ENCODE results near the gene CABP4.

Gene CABP4

DNA sequence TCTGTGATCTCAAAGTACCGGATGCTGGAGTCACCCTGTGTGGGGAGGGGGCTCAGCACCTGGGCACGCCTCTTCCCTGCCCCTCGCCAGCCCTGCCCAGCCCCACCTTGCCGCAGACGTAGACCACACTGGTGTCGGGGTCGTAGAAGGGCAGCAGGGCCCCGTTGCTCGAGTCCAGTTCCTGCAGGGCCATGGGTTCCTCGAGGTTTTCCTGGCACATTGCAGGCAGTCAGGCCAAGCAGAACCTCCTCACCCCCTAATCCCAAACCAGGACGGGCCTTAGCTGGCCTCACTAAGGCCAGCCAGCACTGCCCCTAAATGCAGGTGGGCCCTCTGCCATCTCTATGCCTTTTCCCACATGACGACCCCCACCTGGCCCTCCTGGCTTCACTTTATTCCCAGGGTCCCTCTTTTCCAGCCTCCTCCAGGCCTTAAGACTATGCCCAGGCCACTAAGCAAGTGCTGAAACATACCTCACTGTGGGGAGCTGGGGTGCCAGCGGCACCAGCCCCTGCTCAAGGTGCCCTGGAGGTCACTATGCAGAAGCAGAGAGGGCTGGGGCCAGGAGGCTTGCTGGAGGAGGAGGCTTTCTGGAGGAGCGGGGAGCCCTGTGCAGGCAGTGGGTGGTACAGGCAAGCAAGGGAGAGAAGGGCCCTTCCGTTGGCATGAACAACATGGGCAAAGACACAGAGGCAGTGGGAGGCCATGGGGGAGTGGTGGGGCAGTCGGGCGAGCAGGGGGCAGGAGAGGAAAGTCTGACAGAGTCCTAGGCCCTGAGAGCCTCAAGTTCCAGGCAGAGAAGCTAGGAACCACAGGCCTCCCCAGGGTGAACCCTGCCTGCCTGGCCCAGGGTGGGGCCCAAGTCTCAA is 14.7 kb upstream of the CABP4 start:
- no peak for DNase-seq (ENCODE audit: insufficient read length, low spot score)
- TF ChIP-seq POLR2AphosphoS5 (IDR thresholded peaks at IDR 0.05; ENCODE audit: low read depth, low read length) (no peak; the same call in 1 of the 2 replicates), POU2F2 (IDR thresholded peaks at IDR 0.05; ENCODE audit: low read depth, low read length) (0 out of 2 replicates have a peak, but pooled peaks have one; percentile 23)
- peak; percentile 13 for FAIRE-seq

DNA sequence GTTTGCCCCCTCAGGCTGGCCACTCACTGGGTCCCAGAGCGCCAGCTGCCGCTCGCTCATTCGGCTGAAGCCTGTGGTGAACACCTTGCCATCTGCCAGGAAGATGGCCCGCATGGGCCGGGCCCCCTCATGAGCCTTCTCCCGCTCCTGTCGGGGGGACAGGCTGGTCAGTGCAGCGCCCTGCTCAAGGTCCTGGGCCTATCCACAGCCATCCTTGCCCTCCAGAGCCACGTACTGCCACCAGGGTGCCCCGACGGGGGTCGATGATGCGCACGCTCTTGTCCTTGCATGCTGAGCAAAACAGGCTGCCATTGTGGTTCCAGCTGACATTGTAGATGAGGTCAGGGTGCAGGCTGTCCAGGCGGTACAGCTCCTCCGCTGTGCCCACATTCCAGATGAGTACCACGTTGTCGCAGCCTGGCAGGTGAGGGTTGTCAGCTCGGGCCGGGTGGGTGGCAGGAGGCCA is 14.0 kb upstream of the CABP4 start:
- DNase-seq (ENCODE audit: insufficient read length, low spot score) (no peak), FAIRE-seq (peak; percentile 43)
- TF ChIP-seq TAF1 (IDR thresholded peaks at IDR 0.05; ENCODE audit: low read depth, low read length) = no peak
- TF ChIP-seq SPI1 (IDR thresholded peaks at IDR 0.05; ENCODE audit: low read depth, low read length) = no peak
- no peak; the same call in 1 of the 2 replicates for TF ChIP-seq POLR2A (IDR thresholded peaks at IDR 0.05; ENCODE audit: low read depth, low read length)
- no peak for TF ChIP-seq PAX5 (IDR thresholded peaks at IDR 0.05; ENCODE audit: insufficient read depth, low read length, severe bottlenecking)
- TF ChIP-seq POU2F2 (IDR thresholded peaks at IDR 0.05; ENCODE audit: low read depth, low read length) = no peak
- no peak for TF ChIP-seq POLR2AphosphoS5 (IDR thresholded peaks at IDR 0.05; ENCODE audit: low read depth, low read length)

DNA sequence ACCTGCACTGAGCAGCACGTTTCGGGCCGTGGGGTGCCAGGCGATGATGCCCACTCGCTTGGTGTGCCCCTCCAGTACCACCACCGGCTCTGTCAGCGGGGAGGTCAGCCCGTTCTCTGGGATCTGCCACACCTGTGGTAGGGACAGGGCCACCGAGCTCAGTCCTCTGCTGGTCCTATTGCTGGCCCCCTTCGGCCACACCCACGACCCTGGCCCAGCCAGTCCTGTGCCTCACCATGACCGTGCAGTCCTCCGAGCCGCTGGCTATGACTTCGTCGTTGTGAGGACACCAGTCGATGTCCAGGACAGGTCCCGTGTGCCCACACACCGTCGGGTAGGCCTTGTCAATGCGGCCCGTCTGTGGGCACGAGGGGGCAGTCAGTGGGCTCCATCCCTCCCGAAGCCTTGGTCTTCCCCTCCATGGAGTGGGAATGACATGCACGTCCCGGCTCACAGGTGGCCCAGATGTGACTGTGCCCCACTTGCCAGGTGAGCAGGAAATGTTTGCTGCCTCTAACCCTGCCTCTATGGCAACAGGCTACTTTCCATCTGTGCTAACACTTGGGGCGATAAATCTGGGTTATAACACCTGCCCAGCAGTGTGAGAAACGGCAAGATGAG is 13.3 kb upstream of the CABP4 start:
- TF ChIP-seq PAX5 (IDR thresholded peaks at IDR 0.05; ENCODE audit: insufficient read depth, low read length, severe bottlenecking) (no peak), SPI1 (IDR thresholded peaks at IDR 0.05; ENCODE audit: low read depth, low read length) (no peak), POLR2A (IDR thresholded peaks at IDR 0.05; ENCODE audit: low read depth, low read length) (no peak), POLR2AphosphoS5 (IDR thresholded peaks at IDR 0.05; ENCODE audit: low read depth, low read length) (0 out of 2 replicates have a peak, but pooled peaks have one; percentile 54), TAF1 (IDR thresholded peaks at IDR 0.05; ENCODE audit: low read depth, low read length) (no peak), POU2F2 (IDR thresholded peaks at IDR 0.05; ENCODE audit: low read depth, low read length) (no peak; the same call in 1 of the 2 replicates)
- FAIRE-seq (peak; percentile 71), DNase-seq (ENCODE audit: insufficient read length, low spot score) (no peak)

GRCh38 chr11:67442504-67443404 is 12.4 kb upstream of the CABP4 start:
- no peak for DNase-seq (ENCODE audit: insufficient read length, low spot score)
- FAIRE-seq = no peak
- no peak for TF ChIP-seq POU2F2 (IDR thresholded peaks at IDR 0.05; ENCODE audit: low read depth, low read length)
- no peak for TF ChIP-seq POLR2AphosphoS5 (IDR thresholded peaks at IDR 0.05; ENCODE audit: low read depth, low read length)
- no peak for TF ChIP-seq SPI1 (IDR thresholded peaks at IDR 0.05; ENCODE audit: low read depth, low read length)
- TF ChIP-seq PAX5 (IDR thresholded peaks at IDR 0.05; ENCODE audit: insufficient read depth, low read length, severe bottlenecking) = no peak
- TF ChIP-seq TAF1 (IDR thresholded peaks at IDR 0.05; ENCODE audit: low read depth, low read length) = no peak
- TF ChIP-seq POLR2A (IDR thresholded peaks at IDR 0.05; ENCODE audit: low read depth, low read length) = no peak

- DNase-seq (ENCODE audit: insufficient read length, low spot score) (no peak), FAIRE-seq (no peak)
- TF ChIP-seq PAX5 (IDR thresholded peaks at IDR 0.05; ENCODE audit: insufficient read depth, low read length, severe bottlenecking) = no peak
- no peak for TF ChIP-seq SPI1 (IDR thresholded peaks at IDR 0.05; ENCODE audit: low read depth, low read length)
- TF ChIP-seq TAF1 (IDR thresholded peaks at IDR 0.05; ENCODE audit: low read depth, low read length) = no peak
- TF ChIP-seq POU2F2 (IDR thresholded peaks at IDR 0.05; ENCODE audit: low read depth, low read length) = no peak
- TF ChIP-seq POLR2A (IDR thresholded peaks at IDR 0.05; ENCODE audit: low read depth, low read length) = no peak
- no peak for TF ChIP-seq POLR2AphosphoS5 (IDR thresholded peaks at IDR 0.05; ENCODE audit: low read depth, low read length)
Measured at GRCh38 chr11:67445515-67445914, 9.6 kb upstream of the CABP4 start.

DNA sequence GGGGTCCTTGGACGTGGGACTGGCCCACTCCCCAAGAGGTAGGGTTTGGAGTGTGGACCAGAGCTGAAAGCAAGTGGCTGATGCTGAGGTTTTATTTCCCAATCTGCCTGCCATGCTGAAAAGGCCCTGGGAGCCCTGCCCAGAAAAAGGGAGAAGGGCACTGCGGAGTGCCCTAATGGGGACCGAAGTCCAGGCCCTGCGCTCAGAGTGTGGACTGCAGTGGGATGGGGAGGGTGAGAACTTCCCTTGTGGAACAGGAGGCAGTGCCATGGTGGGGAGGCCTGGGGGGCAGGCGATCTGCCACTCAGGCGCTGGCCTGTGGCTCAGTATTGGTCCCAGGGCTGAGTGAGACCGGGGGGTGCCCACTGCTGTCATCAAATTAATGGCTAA is 6.9 kb upstream of the CABP4 start:
- no peak for TF ChIP-seq PAX5 (IDR thresholded peaks at IDR 0.05; ENCODE audit: insufficient read depth, low read length, severe bottlenecking)
- TF ChIP-seq POLR2AphosphoS5 (IDR thresholded peaks at IDR 0.05; ENCODE audit: low read depth, low read length) = no peak
- TF ChIP-seq TAF1 (IDR thresholded peaks at IDR 0.05; ENCODE audit: low read depth, low read length) = no peak
- TF ChIP-seq SPI1 (IDR thresholded peaks at IDR 0.05; ENCODE audit: low read depth, low read length) = no peak
- no peak for TF ChIP-seq POU2F2 (IDR thresholded peaks at IDR 0.05; ENCODE audit: low read depth, low read length)
- TF ChIP-seq POLR2A (IDR thresholded peaks at IDR 0.05; ENCODE audit: low read depth, low read length) = no peak
- no peak for DNase-seq (ENCODE audit: insufficient read length, low spot score)
- no peak for FAIRE-seq

GRCh38 chr11:67449116-67449844 is 5.9 kb upstream of the CABP4 start:
- FAIRE-seq (no peak), DNase-seq (ENCODE audit: insufficient read length, low spot score) (no peak)
- TF ChIP-seq PAX5 (IDR thresholded peaks at IDR 0.05; ENCODE audit: insufficient read depth, low read length, severe bottlenecking) (no peak), POLR2A (IDR thresholded peaks at IDR 0.05; ENCODE audit: low read depth, low read length) (no peak), POU2F2 (IDR thresholded peaks at IDR 0.05; ENCODE audit: low read depth, low read length) (no peak), POLR2AphosphoS5 (IDR thresholded peaks at IDR 0.05; ENCODE audit: low read depth, low read length) (no peak), SPI1 (IDR thresholded peaks at IDR 0.05; ENCODE audit: low read depth, low read length) (0 out of 2 replicates have a peak, but pooled peaks have one; percentile 13), TAF1 (IDR thresholded peaks at IDR 0.05; ENCODE audit: low read depth, low read length) (no peak)
